ENCODE data around the gene TMEM200C. TPM values are rescaled to one million over a fixed set of nuclear protein-coding genes. Genes with fewer than 3 reads are reported as not detected.

TMEM200C gene
- total RNA-seq, 2 experiments from 2014 or later: not detected

GRCh38 chr18:5874336-5874735, 21.0 kb downstream of the TMEM200C start:
- no peak overlapping the region for H3K4me3 ChIP-seq (ENCODE audit: low read depth, low read length, poor library complexity, severe bottlenecking)
- H3K4me1 ChIP-seq (ENCODE audit: insufficient read depth, low read length, poor library complexity, severe bottlenecking): no peaks in the 10 kb centered on the region
- no peaks in the 10 kb centered on the region for H3K9me3 ChIP-seq (ENCODE audit: low read length)
- H4K20me1 ChIP-seq (ENCODE audit: insufficient read depth, low read length): no peaks in the 10 kb centered on the region
- H2AFZ ChIP-seq (ENCODE audit: low read length): no peak overlapping the region
- H3K27ac ChIP-seq (ENCODE audit: low read depth, low read length, poor library complexity, severe bottlenecking): no peak overlapping the region
- no peaks in the 10 kb centered on the region for H3K9me2 ChIP-seq (ENCODE audit: insufficient read depth, low read length)
- no peak overlapping the region for H3K4me2 ChIP-seq (ENCODE audit: low read length)
- no TSS peak for BruUV-seq (replicated peaks)
- no peak for DNase-seq (ENCODE audit: low spot score)
- H3K36me3 ChIP-seq (ENCODE audit: insufficient read depth, low read length): no peaks in the 10 kb centered on the region
- H3K79me2 ChIP-seq (ENCODE audit: insufficient read depth, low read depth, low read length): no peaks in the 10 kb centered on the region
- ChIA-PET POLR2A (no interaction called here), CTCF (ENCODE audit: unreplicated experiment) (no interaction called here)
- TF ChIP-seq EZH2phosphoT487 (IDR thresholded peaks at IDR 0.05; ENCODE audit: borderline replicate concordance, low read depth, low read length): no peak
- TF ChIP-seq CTCF (conservative IDR thresholded peaks at IDR 0.05; ENCODE audit: low read length): no peak
- intact Hi-C loops (cut with micrococcal nuclease; ENCODE audit: unreplicated experiment): no loop called here

GRCh38 chr18:5872886-5873285, 22.4 kb downstream of the TMEM200C start:
- POLR2A ChIA-PET: no interaction called here
- no peak overlapping the region for H3K4me3 ChIP-seq (ENCODE audit: low read depth, low read length, poor library complexity, severe bottlenecking)

GRCh38 chr18:5871426-5871825, 23.9 kb downstream of the TMEM200C start:
- Histone ChIP-seq H3K4me1 (ENCODE audit: insufficient read depth, low read length, poor library complexity, severe bottlenecking) (no peaks in the 10 kb centered on the region), H3K36me3 (ENCODE audit: insufficient read depth, low read length) (no peaks in the 10 kb centered on the region), H3K9me2 (ENCODE audit: insufficient read depth, low read length) (no peaks in the 10 kb centered on the region), H3K4me3 (ENCODE audit: low read depth, low read length, poor library complexity, severe bottlenecking) (no peak overlapping the region), H4K20me1 (ENCODE audit: insufficient read depth, low read length) (no peaks in the 10 kb centered on the region), H3K9me3 (ENCODE audit: low read length) (no peaks in the 10 kb centered on the region), H2AFZ (ENCODE audit: low read length) (no peak overlapping the region), H3K27ac (ENCODE audit: low read depth, low read length, poor library complexity, severe bottlenecking) (no peak overlapping the region), H3K79me2 (ENCODE audit: insufficient read depth, low read depth, low read length) (no peaks in the 10 kb centered on the region), H3K4me2 (ENCODE audit: low read length) (no peak overlapping the region)
- ChIA-PET CTCF (ENCODE audit: unreplicated experiment) (no interaction called here), POLR2A (no interaction called here)
- no peak for DNase-seq (ENCODE audit: low spot score)
- no TSS peak for BruUV-seq (replicated peaks)
- no peak for TF ChIP-seq CTCF (conservative IDR thresholded peaks at IDR 0.05; ENCODE audit: low read length)
- TF ChIP-seq EZH2phosphoT487 (IDR thresholded peaks at IDR 0.05; ENCODE audit: borderline replicate concordance, low read depth, low read length): no peak
- intact Hi-C loops (cut with micrococcal nuclease; ENCODE audit: unreplicated experiment): no loop called here

More at GRCh38 chr18:5872886-5873285, 22.4 kb downstream of the TMEM200C start:
- no peak overlapping the region for H3K4me2 ChIP-seq (ENCODE audit: low read length)
- H3K9me3 ChIP-seq (ENCODE audit: low read length): no peaks in the 10 kb centered on the region
- no peaks in the 10 kb centered on the region for H4K20me1 ChIP-seq (ENCODE audit: insufficient read depth, low read length)
- no peak overlapping the region for H2AFZ ChIP-seq (ENCODE audit: low read length)
- CTCF ChIA-PET (ENCODE audit: unreplicated experiment): no interaction called here
- TF ChIP-seq EZH2phosphoT487 (IDR thresholded peaks at IDR 0.05; ENCODE audit: borderline replicate concordance, low read depth, low read length) (no peak), CTCF (conservative IDR thresholded peaks at IDR 0.05; ENCODE audit: low read length) (no peak)
- H3K9me2 ChIP-seq (ENCODE audit: insufficient read depth, low read length): no peaks in the 10 kb centered on the region
- intact Hi-C loops (cut with micrococcal nuclease; ENCODE audit: unreplicated experiment): no loop called here
- H3K79me2 ChIP-seq (ENCODE audit: insufficient read depth, low read depth, low read length): no peaks in the 10 kb centered on the region
- H3K36me3 ChIP-seq (ENCODE audit: insufficient read depth, low read length): no peaks in the 10 kb centered on the region
- H3K27ac ChIP-seq (ENCODE audit: low read depth, low read length, poor library complexity, severe bottlenecking): no peak overlapping the region
- DNase-seq (ENCODE audit: low spot score): no peak
- BruUV-seq (replicated peaks): no TSS peak
- no peaks in the 10 kb centered on the region for H3K4me1 ChIP-seq (ENCODE audit: insufficient read depth, low read length, poor library complexity, severe bottlenecking)

Measured in OCI-LY7 (cell line).